HG03442 (cell line): ENCODE measurements around the gene SLC27A5.
A peak's percentile ranks its signal among the peaks of the same experiment; 100 is the strongest.
"Not testable (repeated sequence)": the region's sequence is repeated elsewhere in the genome, so short reads cannot be mapped to it uniquely, and the experiment has no call there.

Source experiments
- ATAC-seq: cut with Tn5 transposase; IDR thresholded peaks from one replicate; pipeline ENCODE4 v1.9.1; 2021; ENCODE audit warnings: mild to moderate bottlenecking, moderate library complexity; ENCODE audit not compliant: unreplicated experiment

Gene SLC27A5

DNA sequence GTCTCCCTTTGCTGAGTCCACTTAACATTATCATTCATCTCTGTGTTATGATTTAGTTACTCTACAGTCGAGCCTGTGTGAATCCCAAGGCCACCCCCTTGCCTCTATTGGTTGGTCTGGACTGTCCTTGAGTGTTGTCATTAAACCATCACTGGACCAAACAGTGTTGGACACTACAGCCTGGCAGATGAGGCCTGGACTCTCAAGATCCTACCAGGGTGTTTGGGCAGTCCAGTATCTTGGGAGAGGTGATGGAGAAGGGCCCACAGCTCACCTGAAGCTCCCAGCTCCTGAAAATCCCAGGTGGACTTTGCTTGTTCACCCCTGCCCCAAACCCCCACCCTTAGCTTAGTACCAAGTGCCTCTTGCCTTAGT lies 39.3 kb upstream of the SLC27A5 start:
- no peak for ATAC-seq

DNA sequence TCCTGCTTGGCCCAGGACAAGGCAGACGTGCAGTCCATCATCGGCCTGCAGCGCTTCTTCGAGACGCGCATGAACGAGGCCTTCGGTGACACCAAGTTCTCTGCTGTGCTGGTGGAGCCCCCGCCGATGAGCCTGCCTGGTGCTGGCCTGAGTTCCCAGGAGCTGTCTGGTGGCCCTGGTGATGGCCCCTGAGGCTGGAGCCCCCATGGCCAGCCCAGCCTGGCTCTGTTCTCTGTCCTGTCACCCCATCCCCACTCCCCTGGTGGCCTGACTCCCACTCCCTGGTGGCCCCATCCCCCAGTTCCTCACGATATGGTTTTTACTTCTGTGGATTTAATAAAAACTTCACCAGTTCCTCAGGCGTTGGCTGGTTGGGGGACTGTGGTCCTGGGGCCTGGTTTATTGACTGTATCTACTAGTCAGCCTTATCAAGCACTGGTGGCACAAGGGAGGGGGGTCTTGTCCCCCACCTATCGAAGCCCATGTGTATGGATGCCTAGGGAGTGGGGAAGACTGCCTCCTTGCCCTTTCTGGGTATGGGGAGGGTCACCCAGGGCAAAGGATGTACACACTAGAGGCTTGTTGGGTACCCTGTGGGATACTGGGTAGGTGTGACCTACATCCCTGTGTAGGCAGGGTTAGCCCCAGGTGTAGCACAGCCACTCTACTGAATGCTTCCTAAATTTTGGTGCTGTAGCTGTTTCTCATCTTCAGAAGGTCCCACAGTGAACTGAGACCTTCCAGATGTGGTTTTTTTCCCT lies 38.8 kb upstream of the SLC27A5 start:
- ATAC-seq: no peak

DNA sequence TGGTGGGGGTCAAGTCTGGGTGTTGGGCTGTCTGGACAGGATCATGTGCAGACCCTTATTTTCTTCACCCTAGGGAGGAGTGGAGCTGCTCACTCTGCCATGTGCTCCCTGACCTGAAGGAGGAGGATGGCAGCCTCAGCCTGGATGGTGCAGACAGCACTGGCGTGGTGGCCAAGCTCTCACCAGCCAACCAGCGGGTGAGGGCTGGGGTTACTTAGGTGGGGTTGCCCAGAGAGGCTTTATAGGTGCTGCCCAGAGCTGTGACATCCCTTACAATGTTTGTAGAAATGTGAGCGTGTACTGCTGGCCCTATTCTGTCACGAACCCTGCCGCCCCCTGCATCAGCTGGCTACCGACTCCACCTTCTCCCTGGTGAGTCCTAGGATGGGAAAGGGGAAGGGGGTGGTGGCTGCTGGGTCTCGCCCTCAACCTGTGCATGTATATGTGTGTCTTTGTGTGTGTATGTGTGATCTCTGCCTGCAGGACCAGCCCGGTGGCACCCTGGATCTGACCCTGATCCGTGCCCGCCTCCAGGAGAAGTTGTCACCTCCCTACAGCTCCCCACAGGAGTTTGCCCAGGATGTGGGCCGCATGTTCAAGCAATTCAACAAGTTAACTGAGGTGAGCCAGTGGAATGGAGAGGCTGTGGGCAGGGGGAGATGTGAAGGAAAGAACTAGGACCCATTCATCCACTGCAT lies 38.0 kb upstream of the SLC27A5 start:
- ATAC-seq: no peak

DNA sequence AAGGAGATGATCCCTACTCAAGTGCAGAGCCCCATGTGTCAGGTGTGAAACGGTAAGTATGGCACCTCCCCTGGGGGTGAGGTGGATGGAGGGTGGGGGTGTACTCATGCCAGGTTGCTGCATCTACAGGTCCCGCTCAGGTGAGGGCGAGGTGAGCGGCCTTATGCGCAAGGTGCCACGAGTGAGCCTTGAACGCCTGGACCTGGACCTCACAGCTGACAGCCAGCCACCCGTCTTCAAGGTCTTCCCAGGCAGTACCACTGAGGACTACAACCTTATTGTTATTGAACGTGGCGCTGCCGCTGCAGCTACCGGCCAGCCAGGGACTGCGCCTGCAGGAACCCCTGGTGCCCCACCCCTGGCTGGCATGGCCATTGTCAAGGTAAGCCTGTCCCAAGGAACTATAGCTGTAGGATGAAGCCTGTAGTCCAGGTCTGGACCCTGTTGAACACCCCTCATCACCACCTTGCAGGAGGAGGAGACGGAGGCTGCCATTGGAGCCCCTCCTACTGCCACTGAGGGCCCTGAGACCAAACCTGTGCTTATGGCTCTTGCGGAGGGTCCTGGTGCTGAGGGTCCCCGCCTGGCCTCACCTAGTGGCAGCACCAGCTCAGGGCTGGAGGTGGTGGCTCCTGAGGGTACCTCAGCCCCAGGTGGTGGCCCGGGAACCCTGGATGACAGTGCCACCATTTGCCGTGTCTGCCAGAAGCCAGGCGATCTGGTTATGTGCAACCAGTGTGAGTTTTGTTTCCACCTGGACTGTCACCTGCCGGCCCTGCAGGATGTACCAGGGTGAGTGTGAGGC lies 37.3 kb upstream of the SLC27A5 start:
- no peak for ATAC-seq

DNA sequence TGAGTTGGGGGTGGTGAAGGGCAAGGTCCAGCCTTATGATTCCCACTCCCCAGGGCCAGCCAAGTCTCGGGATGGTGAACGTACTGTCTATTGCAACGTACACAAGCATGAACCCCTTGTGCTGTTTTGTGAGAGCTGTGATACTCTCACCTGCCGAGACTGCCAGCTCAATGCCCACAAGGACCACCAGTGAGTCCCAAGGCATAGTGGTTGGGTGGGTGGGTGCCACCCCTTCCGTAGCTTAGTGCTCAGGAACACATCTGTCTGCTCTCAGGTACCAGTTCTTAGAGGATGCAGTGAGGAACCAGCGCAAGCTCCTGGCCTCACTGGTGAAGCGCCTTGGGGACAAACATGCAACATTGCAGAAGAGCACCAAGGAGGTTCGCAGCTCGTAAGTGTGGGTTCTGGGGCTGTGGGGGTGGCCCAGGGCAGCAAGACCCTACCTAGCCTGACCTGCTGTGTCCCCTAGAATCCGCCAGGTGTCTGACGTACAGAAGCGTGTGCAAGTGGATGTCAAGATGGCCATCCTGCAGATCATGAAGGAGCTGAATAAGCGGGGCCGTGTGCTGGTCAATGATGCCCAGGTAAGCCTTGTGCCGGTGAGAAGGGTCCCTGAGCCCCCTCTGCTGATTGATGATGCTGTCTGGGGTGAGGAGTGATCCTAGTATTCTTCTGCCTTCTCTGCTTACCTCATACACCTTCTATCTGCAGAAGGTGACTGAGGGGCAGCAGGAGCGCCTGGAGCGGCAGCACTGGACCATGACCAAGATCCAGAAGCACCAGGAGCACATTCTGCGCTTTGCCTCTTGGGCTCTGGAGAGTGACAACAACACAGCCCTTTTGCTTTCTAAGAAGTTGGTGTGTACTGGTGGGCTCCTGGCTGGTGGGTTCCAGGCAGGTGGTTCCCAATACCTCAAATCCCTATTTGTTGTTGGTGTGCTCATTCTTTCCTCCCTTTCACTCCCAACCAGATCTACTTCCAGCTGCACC lies 35.8 kb upstream of the SLC27A5 start:
- ATAC-seq: no peak

DNA sequence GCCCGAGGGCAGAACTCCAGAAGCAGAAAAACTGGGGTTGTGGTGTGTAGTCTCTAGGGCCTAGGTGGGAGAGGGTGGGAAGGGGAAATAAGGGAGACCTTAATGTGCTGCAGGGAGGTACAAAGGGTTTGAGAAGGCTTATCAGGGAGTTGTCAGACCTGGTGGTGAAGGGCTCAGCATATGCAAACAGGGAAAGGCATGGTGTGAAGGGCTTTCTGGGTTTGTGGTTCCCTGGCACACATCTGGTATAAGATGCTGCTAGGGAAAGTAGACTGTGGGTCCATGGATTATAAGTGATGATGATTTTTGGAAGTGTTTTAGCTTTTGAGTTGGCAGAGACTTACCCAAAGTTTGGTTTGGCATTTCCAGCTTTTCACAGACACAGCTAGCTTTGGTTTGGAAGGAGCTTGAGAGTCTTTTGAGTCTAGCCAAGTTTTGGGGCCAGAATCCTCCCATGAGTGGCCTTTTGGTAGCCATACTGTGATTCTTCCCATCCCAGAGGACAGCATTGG lies 34.3 kb upstream of the SLC27A5 start:
- ATAC-seq: no peak

DNA sequence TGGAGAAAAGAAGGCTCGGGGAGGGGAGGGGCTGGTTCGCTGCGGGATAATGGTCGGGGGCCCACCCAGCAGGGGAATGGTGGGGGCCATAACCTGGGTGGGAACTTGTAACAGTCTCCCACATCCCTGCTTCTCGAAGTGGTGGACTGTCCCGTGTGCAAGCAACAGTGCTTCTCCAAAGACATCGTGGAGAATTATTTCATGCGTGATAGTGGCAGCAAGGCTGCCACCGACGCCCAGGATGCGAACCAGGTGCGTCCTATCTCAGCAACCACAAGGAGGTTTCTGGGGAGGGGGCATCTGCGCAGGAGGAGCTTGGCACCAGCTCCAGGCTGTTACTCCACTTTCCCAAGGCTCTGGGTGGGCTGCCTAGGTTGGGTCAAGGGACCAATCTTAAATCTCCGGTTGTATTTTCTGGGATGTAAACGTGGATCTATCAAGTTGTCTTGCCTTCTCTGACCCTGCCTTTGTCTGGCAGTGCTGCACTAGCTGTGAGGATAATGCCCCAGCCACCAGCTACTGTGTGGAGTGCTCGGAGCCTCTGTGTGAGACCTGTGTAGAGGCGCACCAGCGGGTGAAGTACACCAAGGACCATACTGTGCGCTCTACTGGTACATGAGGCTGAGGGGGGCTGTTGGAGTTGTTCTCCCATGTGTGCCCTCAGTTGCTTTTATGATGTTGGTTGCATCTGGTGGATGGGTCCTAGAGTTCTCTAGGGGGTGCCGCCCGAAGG lies 33.7 kb upstream of the SLC27A5 start:
- ATAC-seq: no peak

DNA sequence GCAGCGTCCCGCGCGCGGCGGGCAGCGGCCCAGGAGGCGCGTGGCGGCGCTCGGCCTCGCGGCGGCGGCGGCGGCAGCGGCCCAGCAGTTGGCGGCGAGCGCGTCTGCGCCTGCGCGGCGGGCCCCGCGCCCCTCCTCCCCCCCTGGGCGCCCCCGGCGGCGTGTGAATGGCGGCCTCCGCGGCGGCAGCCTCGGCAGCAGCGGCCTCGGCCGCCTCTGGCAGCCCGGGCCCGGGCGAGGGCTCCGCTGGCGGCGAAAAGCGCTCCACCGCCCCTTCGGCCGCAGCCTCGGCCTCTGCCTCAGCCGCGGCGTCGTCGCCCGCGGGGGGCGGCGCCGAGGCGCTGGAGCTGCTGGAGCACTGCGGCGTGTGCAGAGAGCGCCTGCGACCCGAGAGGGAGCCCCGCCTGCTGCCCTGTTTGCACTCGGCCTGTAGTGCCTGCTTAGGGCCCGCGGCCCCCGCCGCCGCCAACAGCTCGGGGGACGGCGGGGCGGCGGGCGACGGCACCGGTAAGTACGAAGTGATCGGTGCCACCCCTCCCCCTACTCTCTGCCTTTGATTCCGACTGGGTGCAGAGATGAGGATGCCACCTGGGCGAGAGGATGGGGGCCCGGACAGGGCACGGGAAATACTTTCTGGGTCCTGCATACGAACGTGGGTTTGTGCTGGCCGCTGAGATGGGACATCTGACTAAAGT lies 32.9 kb upstream of the SLC27A5 start:
- ATAC-seq: peak; percentile 33

DNA sequence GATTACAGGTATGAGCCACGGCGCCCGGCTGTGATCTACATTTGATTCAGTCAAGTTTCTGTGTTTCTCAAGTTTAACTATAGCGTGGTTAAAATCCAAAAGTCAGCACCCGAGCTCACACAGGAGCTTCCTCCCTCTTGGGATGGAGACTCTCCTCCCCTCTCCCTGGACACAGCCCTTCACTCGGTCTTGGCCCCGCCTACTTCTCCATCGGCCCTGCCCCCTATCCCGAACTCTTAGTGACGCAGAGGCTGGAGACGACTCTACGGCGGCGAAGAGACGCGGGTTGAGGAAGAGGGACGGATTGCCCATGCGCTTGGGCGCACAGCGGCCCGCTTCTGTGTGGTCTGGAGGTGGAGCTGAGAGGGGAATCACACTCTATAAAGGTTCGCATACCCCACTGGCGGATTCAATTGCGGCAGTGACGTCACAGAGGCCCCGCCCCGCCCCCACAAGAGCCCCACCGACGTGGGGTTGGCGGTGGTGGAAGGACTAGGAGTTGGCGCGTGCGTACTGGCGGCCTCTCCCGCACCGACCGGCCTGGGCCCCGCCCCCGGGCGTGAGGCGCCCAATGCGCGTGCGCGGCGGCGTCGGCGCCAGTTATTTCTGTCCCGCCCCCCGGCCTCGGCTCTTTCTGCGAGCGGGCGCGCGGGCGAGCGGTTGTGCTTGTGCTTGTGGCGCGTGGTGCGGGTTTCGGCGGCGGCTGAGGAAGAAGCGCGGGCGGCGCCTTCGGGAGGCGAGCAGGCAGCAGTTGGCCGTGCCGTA lies 32.2 kb upstream of the SLC27A5 start, which contains the start of gene TRIM28:
Gene TRIM28 (plus strand): TSS at position 239 of the 765 bp plus-strand sequence. CDS start 694 bp downstream, outside the sequence.
- ATAC-seq: peak; percentile 79

DNA sequence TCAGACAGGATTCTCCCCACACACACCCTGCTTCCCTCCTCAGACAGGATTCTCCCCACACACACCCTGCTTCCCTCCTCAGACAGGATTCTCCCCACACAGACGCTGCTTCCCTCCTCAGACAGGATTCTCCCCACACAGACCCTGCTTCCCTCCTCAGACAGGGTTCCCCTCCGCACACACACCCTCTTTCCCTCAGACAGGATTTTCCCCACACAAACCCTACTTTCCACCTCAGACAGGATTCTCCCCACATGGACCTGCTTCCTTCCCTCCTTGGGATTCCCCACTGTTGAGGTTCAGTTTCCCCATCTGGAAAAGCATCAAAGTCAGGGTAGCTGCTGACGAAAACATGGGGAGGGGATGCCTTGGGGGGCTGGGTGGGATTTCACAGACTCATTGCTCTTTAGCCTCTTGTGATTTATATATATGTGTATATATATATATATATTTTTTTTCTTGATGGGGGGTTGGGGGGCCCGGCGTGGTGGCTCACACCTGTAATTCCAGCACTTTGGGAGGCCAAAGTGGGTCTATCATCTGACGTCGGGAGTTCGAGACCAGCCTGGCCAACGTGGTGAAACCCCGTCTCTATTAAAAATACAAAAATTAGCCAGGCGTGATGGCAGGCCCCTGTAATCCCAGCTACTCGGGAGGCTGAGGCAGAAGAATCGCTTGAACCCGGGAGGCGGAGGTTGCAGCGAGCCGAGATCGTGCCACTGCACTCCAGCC lies 31.0 kb upstream of the SLC27A5 start:
- ATAC-seq: not testable (repeated sequence)

DNA sequence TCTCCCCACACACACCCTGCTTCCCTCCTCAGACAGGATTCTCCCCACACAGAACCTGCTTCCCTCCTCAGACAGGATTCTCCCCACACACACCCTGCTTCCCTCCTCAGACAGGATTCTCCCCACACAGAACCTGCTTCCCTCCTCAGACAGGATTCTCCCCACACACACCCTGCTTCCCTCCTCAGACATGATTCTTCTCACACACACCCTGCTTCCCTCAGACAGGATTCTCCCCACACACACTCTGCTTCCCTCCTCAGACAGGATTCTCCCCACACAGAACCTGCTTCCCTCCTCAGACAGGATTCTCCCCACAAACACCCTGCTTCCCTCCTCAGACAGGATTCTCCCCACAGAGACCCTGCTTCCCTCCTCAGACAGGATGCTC lies 27.4 kb upstream of the SLC27A5 start:
- ATAC-seq: not testable (repeated sequence)

DNA sequence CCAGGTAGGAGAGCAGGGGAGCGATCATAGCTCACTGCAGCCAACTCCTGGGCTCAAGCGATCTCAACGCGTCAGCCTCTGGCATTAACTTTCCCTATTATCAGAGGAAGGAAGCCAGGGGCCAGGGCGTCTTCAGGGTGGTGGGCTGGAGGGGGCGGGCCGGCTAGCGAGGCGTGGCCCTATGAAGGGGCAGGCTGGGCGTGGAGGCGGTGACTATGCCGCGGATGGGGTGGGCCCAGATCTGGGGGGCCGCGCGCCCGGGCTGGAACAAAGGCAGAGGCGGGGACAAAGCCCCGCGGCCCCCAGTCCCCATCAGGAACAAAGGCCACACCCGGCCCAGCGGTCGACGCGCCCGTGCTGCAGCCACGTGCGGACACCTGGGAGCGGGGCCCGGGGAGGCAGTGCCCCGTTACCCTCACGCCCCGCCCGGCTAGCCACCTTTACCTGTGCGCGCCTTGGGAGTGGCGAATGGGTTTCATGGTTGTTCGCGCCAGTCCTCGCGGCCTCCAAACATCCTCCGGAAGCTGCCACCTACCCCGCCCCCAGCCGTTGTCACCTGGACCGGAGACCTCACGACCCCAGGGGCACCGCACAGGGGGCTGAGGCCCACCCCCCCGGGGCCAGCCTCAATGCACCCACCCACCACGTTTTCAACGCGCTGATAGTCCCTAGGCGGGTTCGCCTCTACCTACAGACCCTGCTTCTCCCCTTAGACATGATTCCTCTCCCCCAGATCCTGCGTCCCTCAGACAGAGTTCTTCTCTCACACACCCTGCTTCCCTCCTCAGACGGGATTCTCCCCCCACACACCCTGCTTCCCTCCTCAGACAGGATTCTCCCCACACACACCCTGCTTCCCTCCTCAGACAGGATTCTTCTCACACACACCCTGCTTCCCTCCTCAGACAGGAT lies 26.7 kb upstream of the SLC27A5 start:
- ATAC-seq: no peak

DNA sequence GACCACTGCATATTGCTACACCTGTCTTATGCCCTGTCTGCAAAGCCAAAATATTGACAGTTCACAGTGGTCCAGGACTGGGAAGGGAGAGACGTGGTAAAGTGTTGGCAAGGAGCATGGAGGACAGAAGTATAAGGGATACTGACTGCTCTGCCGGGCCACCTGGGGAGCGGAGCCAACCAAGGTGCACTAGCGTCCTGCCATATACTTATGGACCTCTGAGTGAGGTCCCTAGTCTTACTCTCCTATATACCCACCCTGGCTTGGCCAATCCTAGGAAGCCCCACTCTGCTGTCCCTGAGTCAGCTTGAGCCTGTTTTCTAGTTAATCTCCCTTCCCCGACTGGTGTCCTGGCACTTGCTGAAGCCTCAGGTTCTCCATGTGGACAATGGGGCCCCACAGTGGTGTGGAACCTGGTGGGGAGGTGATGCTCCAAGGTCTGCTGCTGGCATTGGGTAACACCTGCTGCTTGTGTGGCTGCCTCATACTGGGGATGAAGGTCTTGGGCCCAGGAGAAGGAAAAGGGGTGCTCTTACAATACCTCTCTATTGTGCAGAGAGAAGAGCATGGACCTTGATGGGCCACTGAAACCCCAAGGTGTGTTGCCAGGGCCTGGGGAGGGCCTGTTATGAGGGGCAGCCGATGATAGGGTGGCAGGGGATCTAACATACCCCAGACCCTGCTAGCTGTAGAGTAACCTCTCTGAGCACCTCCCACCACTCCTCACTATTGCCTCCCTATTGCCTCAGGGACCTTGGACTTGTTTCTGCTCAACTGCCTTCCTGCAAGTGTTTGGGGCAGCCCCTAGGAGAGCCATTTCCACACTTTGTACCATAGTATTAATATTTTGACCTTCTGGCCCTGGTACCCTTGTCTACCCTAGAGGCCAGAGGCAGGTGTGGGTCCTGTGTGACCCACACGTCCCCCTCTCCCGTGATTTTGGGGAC lies 25.3 kb upstream of the SLC27A5 start:
- no peak for ATAC-seq

DNA sequence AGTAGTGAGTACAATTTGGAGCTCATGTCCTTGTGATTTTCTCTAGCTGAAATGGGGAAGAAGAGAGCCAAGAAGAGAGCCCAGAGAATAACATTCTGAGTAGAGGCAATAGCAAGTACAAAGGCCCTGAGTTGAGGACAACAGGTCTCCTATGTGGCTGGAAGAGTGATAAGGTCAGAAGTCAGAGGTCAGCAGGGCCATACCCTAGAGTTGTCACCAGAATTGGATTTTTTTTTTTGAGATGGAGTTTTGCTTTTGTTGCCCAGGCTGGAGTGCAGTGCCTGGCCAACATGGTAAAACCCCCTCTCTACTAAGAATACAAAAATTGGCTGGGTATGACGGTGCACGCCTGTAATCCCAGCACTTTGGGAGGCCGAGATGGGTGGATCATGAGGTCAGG lies 24.1 kb upstream of the SLC27A5 start:
- ATAC-seq: no peak
